ENCODE results near the gene KLF1. TPM values are rescaled to one million over a fixed set of nuclear protein-coding genes. Genes with fewer than 3 reads are reported as not detected.
"Not testable (repeated sequence)": the region's sequence is repeated elsewhere in the genome, so short reads cannot be mapped to it uniquely, and the experiment has no call there.

The KLF1 gene
- total RNA-seq, 1 donor from 2014 or later, result 0.13 TPM

- peak; percentile 25 to 70 for DNase-seq (ENCODE audit: low read depth in 2 of 2)
Measured at GRCh38 chr19:12867120-12868099, 19.6 kb downstream of the KLF1 start.

GRCh38 chr19:12866416-12867119, 20.4 kb downstream of the KLF1 start:
- no peak for DNase-seq (ENCODE audit: low read depth in 2 of 2)

GRCh38 chr19:12865746-12866415, 21.1 kb downstream of the KLF1 start:
- DNase-seq (ENCODE audit: low read depth in 2 of 2), result no peak

GRCh38 chr19:12864721-12865715, 22.0 kb downstream of the KLF1 start:
- no peak for DNase-seq (ENCODE audit: low read depth in 2 of 2)

GRCh38 chr19:12864143-12864542, 22.9 kb downstream of the KLF1 start:
- DNase-seq (ENCODE audit: low read depth in 2 of 2), result no peak

GRCh38 chr19:12859546-12859945, 27.5 kb downstream of the KLF1 start:
- DNase-seq (ENCODE audit: low read depth in 2 of 2), result no peak

GRCh38 chr19:12858041-12858928, 28.7 kb downstream of the KLF1 start:
- no peak for DNase-seq (ENCODE audit: low read depth in 2 of 2)

- no peak for DNase-seq (ENCODE audit: low read depth in 2 of 2)
Measured at GRCh38 chr19:12856653-12857052, 30.3 kb downstream of the KLF1 start.

- DNase-seq (ENCODE audit: low read depth in 2 of 2), result peak in 1 of 2 donors; percentile 67
Measured at GRCh38 chr19:12847159-12848139, 39.6 kb downstream of the KLF1 start.

- DNase-seq (ENCODE audit: low read depth in 2 of 2), result not testable (repeated sequence)
Measured at GRCh38 chr19:12846613-12847012, 40.4 kb downstream of the KLF1 start.

- DNase-seq (ENCODE audit: low read depth in 2 of 2), result no peak
Measured at GRCh38 chr19:12843999-12844732, 42.8 kb downstream of the KLF1 start.

- no peak for DNase-seq (ENCODE audit: low read depth in 2 of 2)
Measured at GRCh38 chr19:12843328-12843727, 43.7 kb downstream of the KLF1 start.

- no peak for DNase-seq (ENCODE audit: low read depth in 2 of 2)
Measured at GRCh38 chr19:12842511-12842910, 44.5 kb downstream of the KLF1 start.

GRCh38 chr19:12841094-12841493, 45.9 kb downstream of the KLF1 start:
- peak in 1 of 2 donors; percentile 29 for DNase-seq (ENCODE audit: low read depth in 2 of 2)

- peak in 1 of 2 donors; percentile 65 for DNase-seq (ENCODE audit: low read depth in 2 of 2)
Measured at GRCh38 chr19:12840091-12841079, 46.6 kb downstream of the KLF1 start.
